GM18858 (cell line): Measurements from ENCODE around the gene RMI2.

Experiments
- ATAC-seq: cut with Tn5 transposase; IDR thresholded peaks from one replicate; pipeline ENCODE4 v1.9.1; 2021; ENCODE audit not compliant: unreplicated experiment

Gene RMI2

DNA sequence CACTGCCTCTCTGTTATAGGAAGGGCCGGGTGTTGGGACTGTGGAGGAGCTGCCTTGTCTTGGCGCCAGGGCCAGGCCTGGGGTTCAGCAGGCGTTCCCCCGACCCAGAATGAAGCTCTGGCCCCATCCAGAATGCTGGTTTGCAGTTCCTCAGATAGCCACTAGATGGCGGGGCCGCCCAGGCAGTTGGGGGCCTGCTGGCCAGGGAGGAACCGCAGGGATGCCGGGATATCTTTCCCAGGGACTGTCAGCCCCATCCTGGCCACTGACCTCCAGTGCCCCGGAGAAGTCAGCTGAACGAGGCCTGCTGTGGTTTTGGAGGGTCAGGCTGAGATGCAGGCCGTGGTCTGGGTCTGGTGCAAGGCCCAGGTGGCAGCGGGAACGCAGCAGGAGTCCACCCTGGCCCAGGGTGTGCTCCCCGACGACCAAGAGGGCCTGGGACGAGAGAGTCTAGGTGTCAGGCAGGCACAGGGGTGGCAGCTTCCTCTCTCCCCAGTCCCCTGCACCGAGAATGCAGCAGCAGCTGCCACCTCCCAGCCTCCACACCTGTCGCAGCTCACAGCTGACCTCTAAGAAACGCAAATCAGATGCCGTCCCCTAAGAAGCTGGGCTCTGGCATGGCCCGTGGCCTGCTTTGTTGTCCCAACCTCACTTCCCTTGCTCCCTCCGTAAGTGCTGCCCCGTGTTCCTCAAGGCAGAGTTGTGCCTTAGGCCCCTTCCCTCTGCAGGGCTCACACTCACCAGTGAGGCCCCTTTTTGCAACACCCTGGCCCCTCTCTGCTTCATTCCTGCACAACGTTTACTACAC lies 51.2 kb downstream of the RMI2 start:
- no peak for ATAC-seq

- ATAC-seq, result no peak
Measured at GRCh38 chr16:11398136-11398535, 52.9 kb downstream of the RMI2 start.

DNA sequence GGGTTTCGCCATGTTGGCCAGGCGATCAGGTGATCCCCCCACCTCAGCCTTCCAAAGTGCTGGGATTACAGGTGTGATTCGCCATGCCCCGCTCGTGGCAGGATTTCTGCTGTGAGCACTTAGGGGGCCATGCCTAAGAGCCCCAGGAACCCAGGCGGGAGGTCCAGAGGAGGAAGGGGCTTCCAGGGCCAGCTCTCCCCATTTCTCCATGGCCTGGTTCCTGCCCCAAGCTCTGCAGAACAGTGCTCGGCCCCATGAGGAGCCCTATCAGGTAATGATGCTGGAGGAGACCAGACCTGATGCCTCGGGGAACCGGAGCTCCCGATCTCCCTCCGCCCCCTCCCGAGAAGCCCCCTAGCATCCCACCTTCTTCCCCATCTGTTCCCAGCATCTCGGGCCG lies 53.6 kb downstream of the RMI2 start:
- ATAC-seq, result no peak

DNA sequence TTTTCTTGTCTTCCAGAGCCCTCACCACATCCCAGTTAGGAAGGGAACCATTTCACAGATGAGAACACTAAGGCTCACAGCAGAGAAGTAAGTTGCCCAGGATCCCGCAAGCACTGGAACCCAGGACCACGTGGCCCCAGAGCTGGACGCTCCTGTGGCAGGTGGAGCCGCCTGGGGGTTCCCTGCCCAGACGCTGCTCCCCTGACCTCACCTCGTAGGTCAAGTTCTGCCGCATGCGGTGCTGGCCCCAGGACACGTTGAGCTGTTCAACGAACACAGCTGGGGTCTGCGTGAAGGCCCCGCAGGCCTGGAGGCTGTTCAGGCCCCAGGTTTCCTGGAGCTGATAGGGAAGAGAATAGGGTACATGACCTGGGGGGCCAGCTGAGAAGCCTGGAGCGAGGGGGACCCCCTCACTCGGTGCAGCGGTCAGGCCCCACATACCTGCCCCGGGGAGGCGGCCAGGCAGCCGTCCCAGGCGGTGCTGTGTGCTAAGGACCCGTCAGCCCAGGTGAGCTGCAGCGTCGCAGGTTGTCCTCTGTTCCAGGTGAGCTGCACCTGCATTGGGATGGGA lies 54.1 kb downstream of the RMI2 start:
- no peak for ATAC-seq

- ATAC-seq, result no peak
Measured at GRCh38 chr16:11400076-11400475, 54.8 kb downstream of the RMI2 start.
